Fibroblast of mammary gland (primary cell): Measurements from ENCODE around the gene IL2RG.

Source experiments
- DNase-seq: peaks from one replicate; pipeline ENCODE4 v3.0.0-alpha.2; 2010; ENCODE audit warnings: low read depth
- H3K4me3 ChIP-seq: 2 replicates; pipeline ENCODE4 v1.5.1; 2011; ENCODE audit warnings: low read depth, mild to moderate bottlenecking, low read length, moderate library complexity; ENCODE audit not compliant: control insufficient read depth
- CTCF ChIP-seq: conservative IDR thresholded peaks from 2 replicates; pipeline ENCODE4 v1.5.1; 2011; ENCODE audit warnings: low read depth, low read length, inconsistent platforms; ENCODE audit not compliant: control insufficient read depth, insufficient read depth

The IL2RG gene

DNA sequence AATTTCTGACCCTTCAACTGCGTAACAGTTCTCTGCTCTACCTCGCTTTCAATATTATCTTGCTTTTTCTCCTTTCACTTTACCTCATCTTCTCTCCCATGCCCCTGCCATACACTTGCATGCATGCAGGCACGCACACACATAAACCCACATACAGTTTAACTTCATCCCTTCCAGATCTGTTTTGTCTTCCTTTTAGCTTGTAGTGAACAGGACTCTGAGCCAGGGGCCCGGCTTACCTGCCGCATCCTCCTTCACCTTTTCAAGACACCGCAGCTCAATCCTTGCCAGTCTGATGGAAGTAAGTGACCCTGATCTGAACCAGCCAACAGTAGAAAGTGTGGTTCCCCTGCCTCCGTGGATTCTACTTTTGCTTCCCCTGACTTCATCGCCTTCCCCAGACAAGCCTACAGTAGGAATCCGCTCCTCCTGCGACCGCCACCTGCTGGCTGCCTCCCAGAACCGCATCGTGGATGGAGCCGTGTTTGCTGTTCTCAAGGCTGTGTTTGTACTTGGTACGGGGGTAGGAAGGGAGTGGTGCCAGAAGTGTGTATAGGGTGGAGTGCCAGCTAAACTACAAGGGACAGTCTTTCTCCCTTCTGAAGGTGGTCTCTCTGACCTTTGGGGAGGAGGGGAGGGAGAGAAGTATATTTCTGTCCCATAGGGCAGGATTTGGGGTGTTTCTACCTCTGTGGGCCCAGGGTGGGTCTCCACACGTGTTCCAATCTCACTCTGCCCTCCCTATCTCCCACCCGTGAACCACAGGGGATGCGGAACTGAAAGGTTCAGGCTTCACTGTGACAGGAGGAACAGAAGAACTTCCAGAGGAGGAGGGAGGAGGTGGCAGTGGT lies 17.8 kb upstream of the IL2RG start:
- peak; percentile 53 for DNase-seq
- no peak overlapping the region for H3K4me3 ChIP-seq
- TF ChIP-seq CTCF: peak; percentile 74

DNA sequence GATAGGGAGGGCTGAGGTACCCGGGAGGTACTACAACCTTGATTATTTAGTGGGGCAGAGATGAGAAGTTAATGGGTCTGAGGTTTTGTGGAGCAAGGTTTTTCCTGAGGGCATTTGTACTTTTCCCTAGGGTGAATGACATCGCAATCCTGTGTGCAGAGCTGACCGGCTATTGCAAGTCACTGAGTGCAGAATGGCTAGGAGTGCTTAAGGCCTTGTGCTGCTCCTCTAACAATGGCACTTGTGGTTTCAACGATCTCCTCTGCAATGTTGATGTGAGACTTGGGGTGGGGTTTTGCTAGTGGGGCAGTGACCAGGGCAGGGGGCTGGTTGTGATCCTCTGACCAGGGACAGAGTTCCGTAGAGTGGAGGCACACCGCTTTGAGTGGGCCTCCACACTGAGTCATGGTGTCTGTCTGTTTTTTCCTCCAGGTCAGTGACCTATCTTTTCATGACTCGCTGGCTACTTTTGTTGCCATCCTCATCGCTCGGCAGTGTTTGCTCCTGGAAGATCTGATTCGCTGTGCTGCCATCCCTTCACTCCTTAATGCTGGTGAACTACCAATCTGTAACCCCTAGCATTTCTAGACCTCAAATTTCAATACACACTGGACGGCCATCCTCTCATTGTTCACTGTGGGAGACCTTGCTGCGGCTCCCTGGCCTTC lies 16.9 kb upstream of the IL2RG start:
- peak; percentile 55 for DNase-seq
- no peak for TF ChIP-seq CTCF
- no peak overlapping the region for H3K4me3 ChIP-seq

DNA sequence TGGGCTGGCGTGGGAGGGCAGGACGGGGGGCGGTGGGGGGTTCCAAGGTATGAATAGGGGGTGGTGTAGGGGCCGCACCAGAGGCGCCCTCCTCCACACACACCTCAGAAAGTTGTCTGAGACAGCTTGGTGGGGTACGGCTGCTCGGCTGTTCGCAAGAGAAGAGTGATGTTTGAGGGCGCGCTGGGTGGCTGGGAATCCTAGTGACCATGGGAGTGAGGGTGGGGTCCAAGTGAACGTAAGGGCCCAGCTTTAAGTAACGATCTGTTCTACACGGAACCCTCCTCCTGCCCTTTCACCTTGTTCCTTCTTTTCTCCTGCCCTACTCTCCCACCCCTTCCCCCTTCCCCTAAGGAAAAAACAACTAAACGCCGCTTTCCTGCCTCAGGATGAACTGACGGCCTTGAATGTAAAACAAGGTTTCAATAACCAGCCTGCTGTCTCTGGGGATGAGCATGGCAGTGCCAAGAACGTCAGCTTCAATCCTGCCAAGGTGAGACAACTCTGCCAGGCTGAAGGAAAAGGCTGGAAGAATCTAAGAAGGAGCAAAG lies 7.7 kb upstream of the IL2RG start:
- peak overlapping the region; percentile 65 for H3K4me3 ChIP-seq
- no peak for DNase-seq

GRCh38 chrX:71118032-71118984 lies 6.9 kb upstream of the IL2RG start, which contains the start of gene MED12:
TSS of gene MED12 (plus strand) at chrX:71118596. CDS start at chrX:71118755, 159 bp downstream.
- DNase-seq: peak; percentile 72
- no peak for TF ChIP-seq CTCF
- H3K4me3 ChIP-seq: peak within 1 kb of the TSS; percentile 65

More for the DNA sequence above, 7.7 kb upstream of the IL2RG start:
- TF ChIP-seq CTCF: no peak

DNA sequence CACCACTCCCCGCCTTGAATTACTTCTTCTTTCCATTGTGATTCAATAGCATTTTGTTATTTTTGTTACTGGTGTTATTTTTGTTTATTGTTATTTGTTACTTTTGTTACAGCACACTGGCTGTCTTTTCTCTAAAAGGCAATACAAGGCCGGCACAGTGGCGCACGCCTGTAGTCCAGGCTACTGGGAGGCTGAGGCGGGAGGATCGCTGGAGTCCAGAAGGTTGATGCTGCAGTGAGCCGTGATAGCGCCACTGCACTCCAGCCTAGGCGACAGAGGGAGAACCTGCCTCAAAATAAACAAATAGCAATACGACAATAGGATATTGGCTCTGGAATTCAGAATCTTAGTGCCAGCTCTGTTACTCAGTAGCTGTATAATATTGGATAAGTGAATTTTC lies 6.0 kb upstream of the IL2RG start:
- no peak for DNase-seq
- H3K4me3 ChIP-seq: no peak overlapping the region
- no peak for TF ChIP-seq CTCF

GRCh38 chrX:71111921-71112431 lies 599 bp upstream of the IL2RG start:
- no peak for DNase-seq
- TF ChIP-seq CTCF: no peak
- H3K4me3 ChIP-seq: no peak overlapping the region
